ENCODE measurements around the gene TRIM28. TPM values are rescaled to one million over a fixed set of nuclear protein-coding genes. Genes with fewer than 3 reads are reported as not detected.
A peak's percentile ranks its signal among the peaks of the same experiment; 100 is the strongest.
"Not testable (repeated sequence)": the region's sequence is repeated elsewhere in the genome, so short reads cannot be mapped to it uniquely, and the experiment has no call there.

TRIM28 gene
- total RNA-seq, 2 donors from 2014 or later, result 809 to 859 TPM

DNA sequence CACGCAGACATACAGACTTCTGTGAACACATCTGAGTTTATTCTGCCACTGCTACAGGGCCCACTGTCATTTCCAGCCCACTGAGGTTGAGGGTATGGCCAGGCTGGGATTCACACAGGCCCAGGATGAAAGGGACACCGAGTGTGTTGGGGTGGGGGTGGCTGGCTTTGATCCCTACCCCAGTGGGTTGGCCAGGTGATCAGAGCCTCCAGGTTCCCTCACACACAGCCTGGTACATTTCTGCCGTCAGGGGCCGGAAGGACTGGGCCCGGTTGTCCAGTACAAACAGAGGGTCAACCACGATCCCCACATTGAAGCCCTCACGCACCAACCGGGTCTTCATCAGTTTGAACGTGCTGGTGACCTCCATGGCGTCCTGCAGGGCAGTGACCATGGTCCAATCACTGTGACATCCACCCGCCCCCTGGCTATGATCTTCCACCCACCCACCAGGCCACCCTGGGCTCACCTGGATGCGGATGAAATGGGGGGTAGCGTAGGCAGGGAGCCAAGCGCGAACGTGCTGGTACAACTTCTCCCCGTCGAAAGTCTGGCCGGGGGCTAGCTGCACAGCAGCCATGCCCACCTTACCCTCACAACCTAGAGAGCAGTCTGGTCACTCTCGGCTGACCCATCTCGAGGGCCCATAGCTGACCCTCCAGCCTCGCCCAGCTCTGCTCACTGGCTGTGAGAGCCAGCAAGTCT, 45.4 kb upstream of the TRIM28 start:
- H3K4me3 Mint-ChIP-seq, result peak overlapping the region; percentile 71
- 59 to 70% methylated on average over 20 to 21 of the region's 22 CpGs for WGBS, 2 experiments (ENCODE audit: insufficient coverage in 1 of 2, insufficient read length in 1 of 2)
- Histone ChIP-seq H3K4me3 (ENCODE audit: low read length) (peak overlapping the region; percentile 92), H3K27ac (ENCODE audit: low read depth, low read length) (no peak overlapping the region), H3K4me1 (ENCODE audit: control insufficient read depth, insufficient read depth, low read length) (no peaks in the 10 kb centered on the region), H3K36me3 (ENCODE audit: control insufficient read depth, insufficient read depth, low read length) (no peaks in the 10 kb centered on the region), H3K9me3 (ENCODE audit: control insufficient read depth, low read length) (no peaks in the 10 kb centered on the region), H3K9ac (ENCODE audit: extremely low read depth, low read length, poor library complexity, severe bottlenecking) (peak overlapping the region; percentile 55), H3K27me3 (ENCODE audit: control insufficient read depth, insufficient read depth, low read length, poor library complexity, severe bottlenecking) (no peaks in the 10 kb centered on the region)
- no peak for DNase-seq
- peaks cover 7% of the 10 kb centered on the region for H3K9me3 Mint-ChIP-seq
- no peaks in the 10 kb centered on the region for H3K36me3 Mint-ChIP-seq (ENCODE audit: low read depth)
- TF ChIP-seq, protein P1, sequence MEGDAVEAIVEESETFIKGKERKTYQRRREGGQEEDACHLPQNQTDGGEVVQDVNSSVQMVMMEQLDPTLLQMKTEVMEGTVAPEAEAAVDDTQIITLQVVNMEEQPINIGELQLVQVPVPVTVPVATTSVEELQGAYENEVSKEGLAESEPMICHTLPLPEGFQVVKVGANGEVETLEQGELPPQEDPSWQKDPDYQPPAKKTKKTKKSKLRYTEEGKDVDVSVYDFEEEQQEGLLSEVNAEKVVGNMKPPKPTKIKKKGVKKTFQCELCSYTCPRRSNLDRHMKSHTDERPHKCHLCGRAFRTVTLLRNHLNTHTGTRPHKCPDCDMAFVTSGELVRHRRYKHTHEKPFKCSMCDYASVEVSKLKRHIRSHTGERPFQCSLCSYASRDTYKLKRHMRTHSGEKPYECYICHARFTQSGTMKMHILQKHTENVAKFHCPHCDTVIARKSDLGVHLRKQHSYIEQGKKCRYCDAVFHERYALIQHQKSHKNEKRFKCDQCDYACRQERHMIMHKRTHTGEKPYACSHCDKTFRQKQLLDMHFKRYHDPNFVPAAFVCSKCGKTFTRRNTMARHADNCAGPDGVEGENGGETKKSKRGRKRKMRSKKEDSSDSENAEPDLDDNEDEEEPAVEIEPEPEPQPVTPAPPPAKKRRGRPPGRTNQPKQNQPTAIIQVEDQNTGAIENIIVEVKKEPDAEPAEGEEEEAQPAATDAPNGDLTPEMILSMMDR (conservative IDR thresholded peaks at IDR 0.05), result no peak
- no peak overlapping the region for H3K27ac Mint-ChIP-seq
- peaks cover 9% of the 10 kb centered on the region for H3K4me1 Mint-ChIP-seq
- H3K27me3 Mint-ChIP-seq (ENCODE audit: insufficient read depth), result peaks cover 12% of the 10 kb centered on the region

DNA sequence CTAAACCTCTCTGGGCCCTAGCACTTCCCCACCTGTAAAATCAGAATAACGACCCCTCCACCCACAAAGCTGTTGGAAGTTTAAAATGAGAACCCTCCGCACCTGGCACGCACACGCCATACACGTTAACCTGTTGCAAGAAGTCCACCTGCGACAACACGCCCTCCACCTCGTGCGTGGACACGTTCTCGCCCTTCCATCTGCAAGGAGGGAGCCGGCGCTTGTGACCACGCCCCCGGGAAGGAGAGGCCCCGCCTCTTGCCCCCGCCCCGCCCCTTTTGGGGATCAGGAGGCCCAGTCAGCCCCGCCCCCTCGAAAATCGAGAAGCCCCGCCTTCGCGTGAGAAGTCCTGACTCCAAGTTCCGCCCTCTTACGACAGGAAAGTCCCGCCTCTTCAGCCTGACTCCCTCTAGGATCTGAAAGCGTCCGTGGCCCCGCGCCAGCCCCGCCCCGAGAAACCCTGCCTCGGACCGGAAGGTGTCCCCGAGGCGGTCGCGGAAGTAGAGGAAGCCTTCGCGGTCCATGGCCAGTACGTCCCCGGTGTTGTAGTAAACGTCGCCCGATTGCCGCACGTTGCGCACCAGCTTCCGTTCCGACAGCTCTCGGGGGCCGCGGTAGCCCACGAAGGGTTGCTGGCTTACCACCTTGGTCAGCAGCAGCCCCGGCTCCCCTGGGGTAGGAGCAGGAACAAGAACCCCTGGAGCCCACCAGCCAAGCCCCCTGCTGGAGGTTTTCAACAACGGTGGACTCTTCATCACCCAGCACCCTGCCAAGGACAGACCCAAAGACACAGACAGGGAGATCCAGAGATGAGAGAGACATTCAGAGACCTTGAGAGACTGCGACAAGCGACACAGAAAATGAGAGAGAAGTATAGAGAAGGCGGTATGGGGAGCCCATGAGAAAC, 44.6 kb upstream of the TRIM28 start:
- peak; percentile 100 for DNase-seq
- peaks cover 7% of the 10 kb centered on the region for H3K9me3 Mint-ChIP-seq
- no peaks in the 10 kb centered on the region for H3K9me3 ChIP-seq (ENCODE audit: control insufficient read depth, low read length)
- H3K27me3 ChIP-seq (ENCODE audit: control insufficient read depth, insufficient read depth, low read length, poor library complexity, severe bottlenecking), result no peaks in the 10 kb centered on the region
- peak overlapping the region; percentile 90 for H3K27ac Mint-ChIP-seq
- no peaks in the 10 kb centered on the region for H3K36me3 Mint-ChIP-seq (ENCODE audit: low read depth)
- H3K9ac ChIP-seq (ENCODE audit: extremely low read depth, low read length, poor library complexity, severe bottlenecking), result peak overlapping the region; percentile 55
- TF ChIP-seq, protein P1 (conservative IDR thresholded peaks at IDR 0.05), result peak; percentile 63
- peaks cover 16% of the 10 kb centered on the region for H3K27me3 Mint-ChIP-seq (ENCODE audit: insufficient read depth)
- 2% methylated on average over 28 to 60 of the region's 60 CpGs for WGBS, 2 experiments (ENCODE audit: insufficient coverage in 1 of 2, insufficient read length in 1 of 2)
- H3K4me3 Mint-ChIP-seq, result peak overlapping the region; percentile 71
- no peaks in the 10 kb centered on the region for H3K36me3 ChIP-seq (ENCODE audit: control insufficient read depth, insufficient read depth, low read length)
- peaks cover 9% of the 10 kb centered on the region for H3K4me1 Mint-ChIP-seq
- no peaks in the 10 kb centered on the region for H3K4me1 ChIP-seq (ENCODE audit: control insufficient read depth, insufficient read depth, low read length)
- peak overlapping the region; percentile 41 for H3K27ac ChIP-seq (ENCODE audit: low read depth, low read length)
- H3K4me3 ChIP-seq (ENCODE audit: low read length), result peak overlapping the region; percentile 92

DNA sequence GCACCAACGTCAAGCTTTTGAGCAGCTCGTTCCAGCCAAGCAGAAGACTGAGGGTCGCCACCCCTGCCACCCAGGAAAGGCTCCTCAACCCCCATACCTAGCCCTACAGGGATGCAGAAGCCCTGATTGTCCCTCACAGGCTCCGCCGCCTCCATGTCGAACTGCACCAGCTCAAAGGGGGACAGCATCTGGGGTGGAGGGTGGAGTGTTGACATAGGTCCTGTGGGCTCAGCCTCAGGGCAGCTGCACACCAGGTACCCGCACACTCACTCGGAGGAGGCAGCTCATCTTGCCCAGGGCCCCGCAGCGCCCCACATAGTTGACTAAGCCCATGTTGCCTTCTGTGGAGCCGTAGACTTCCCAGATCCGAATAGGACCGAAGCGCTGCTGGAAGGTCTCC, 43.6 kb upstream of the TRIM28 start:
- TF ChIP-seq, protein P1 (conservative IDR thresholded peaks at IDR 0.05), result no peak
- no peaks in the 10 kb centered on the region for H3K4me1 ChIP-seq (ENCODE audit: control insufficient read depth, insufficient read depth, low read length)
- Mint-ChIP-seq H3K27ac (no peak overlapping the region), H3K36me3 (ENCODE audit: low read depth) (no peaks in the 10 kb centered on the region), H3K4me1 (peaks cover 9% of the 10 kb centered on the region), H3K9me3 (peaks cover 7% of the 10 kb centered on the region), H3K4me3 (peak overlapping the region; percentile 71), H3K27me3 (ENCODE audit: insufficient read depth) (peaks cover 16% of the 10 kb centered on the region)
- no peak overlapping the region for H3K27ac ChIP-seq (ENCODE audit: low read depth, low read length)
- H3K4me3 ChIP-seq (ENCODE audit: low read length), result peak overlapping the region; percentile 92
- no peaks in the 10 kb centered on the region for H3K9me3 ChIP-seq (ENCODE audit: control insufficient read depth, low read length)
- no peak for DNase-seq
- no peak overlapping the region for H3K9ac ChIP-seq (ENCODE audit: extremely low read depth, low read length, poor library complexity, severe bottlenecking)
- no peaks in the 10 kb centered on the region for H3K36me3 ChIP-seq (ENCODE audit: control insufficient read depth, insufficient read depth, low read length)
- no peaks in the 10 kb centered on the region for H3K27me3 ChIP-seq (ENCODE audit: control insufficient read depth, insufficient read depth, low read length, poor library complexity, severe bottlenecking)
- 94 to 100% methylated on average over 8 to 14 of the region's 14 CpGs for WGBS, 2 experiments (ENCODE audit: insufficient coverage in 1 of 2, insufficient read length in 1 of 2)

DNA sequence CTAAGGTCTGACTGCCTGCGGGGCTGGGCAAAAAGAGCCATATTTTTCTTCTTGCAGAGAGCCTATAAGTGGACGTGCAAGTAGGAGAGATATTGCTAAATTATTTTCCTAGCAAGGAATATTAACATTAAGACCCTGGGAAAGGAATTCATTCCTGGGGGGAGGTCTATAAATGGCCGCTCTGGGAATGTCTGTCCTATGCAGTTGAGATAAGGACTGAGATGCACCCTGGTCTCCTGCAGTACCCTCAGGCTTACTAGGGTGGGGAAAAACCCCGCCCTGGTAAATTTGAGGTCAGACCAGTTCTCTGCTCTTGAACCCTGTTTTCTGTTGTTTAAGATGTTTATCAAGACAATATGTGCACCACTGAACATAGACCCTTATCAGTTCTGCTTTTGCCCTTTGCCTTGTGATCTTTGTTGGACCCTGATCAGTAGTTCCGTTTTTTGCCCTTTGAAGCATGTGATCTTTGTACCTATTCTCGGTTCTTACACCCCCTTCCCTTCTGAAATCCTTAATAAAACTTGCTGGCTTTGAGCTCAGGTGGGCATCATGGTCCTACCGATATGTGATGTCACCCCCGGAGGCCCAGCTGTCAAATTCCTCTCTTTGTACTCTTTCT, 36.2 kb upstream of the TRIM28 start:
- H3K27ac Mint-ChIP-seq; H3K27me3 ChIP-seq (ENCODE audit: control insufficient read depth, insufficient read depth, low read length, poor library complexity, severe bottlenecking); H3K27ac ChIP-seq (ENCODE audit: low read depth, low read length); H3K4me3 Mint-ChIP-seq; H3K4me1 ChIP-seq (ENCODE audit: control insufficient read depth, insufficient read depth, low read length); H3K4me3 ChIP-seq (ENCODE audit: low read length); DNase-seq; H3K9ac ChIP-seq (ENCODE audit: extremely low read depth, low read length, poor library complexity, severe bottlenecking); H3K4me1 Mint-ChIP-seq; H3K36me3 Mint-ChIP-seq (ENCODE audit: low read depth); H3K36me3 ChIP-seq (ENCODE audit: control insufficient read depth, insufficient read depth, low read length): not testable (repeated sequence)
- peaks cover 10% of the 10 kb centered on the region for H3K27me3 Mint-ChIP-seq (ENCODE audit: insufficient read depth)
- H3K9me3 Mint-ChIP-seq, result peaks cover 31% of the 10 kb centered on the region
- 87 to 92% methylated on average over 6 to 7 of the region's 8 CpGs for WGBS, 2 experiments (ENCODE audit: insufficient coverage in 1 of 2, insufficient read length in 1 of 2)
- H3K9me3 ChIP-seq (ENCODE audit: control insufficient read depth, low read length), result peaks cover 10% of the 10 kb centered on the region
